ENCODE results near the gene CAMSAP1. TPM values are rescaled to one million over a fixed set of nuclear protein-coding genes. Genes with fewer than 3 reads are reported as not detected.

The CAMSAP1 gene
- total and polyA plus RNA-seq, 2 experiments from 2014 or later, result 2.8 to 12.4 TPM

DNA sequence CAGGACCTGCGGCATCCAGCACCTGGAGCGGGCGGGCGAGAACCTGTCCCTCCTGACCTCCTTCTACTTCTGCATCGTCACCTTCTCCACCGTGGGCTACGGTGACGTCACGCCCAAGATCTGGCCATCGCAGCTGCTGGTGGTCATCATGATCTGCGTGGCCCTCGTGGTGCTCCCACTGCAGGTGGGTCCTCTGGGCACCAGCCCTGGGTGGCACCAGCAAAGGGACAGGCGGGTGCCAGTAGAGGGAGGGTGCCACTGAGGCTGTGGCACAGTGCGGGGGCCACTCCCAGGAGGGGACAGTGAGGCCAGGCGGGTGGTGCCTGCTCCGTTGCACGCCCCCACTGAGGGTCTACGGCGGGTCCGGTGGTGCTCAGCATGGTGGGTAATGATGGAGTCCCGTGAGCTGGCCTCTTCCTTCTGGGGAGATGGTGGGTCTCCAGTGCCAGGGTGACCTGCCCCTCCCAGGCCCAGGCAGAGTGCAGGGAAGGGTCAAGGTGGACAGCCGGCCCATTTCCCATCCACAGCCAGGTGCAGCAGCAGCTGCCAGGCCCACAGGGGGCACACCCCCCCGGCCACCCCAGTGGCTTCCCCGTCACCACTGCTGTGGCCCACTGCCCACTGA is 147.6 kb downstream of the CAMSAP1 start:
- no peaks in the 10 kb centered on the region for H3K4me1 ChIP-seq (ENCODE audit: insufficient read depth)
- H3K4me3 ChIP-seq, result no peak overlapping the region
- no peaks in the 10 kb centered on the region for H3K36me3 ChIP-seq (ENCODE audit: low read depth)
- no peak for DNase-seq
- H4K20me1 ChIP-seq (ENCODE audit: insufficient read depth), result no peaks in the 10 kb centered on the region
- H3K27ac ChIP-seq, result no peak overlapping the region
- H3K79me2 ChIP-seq (ENCODE audit: insufficient read depth), result no peaks in the 10 kb centered on the region
- no peak overlapping the region for H3K4me2 ChIP-seq (ENCODE audit: unreplicated experiment)
- H3K9ac ChIP-seq, result no peak overlapping the region
- H3F3A ChIP-seq (ENCODE audit: insufficient read depth), result no peaks in the 10 kb centered on the region
- in situ Hi-C loops (cut with MboI), result no loop called here
- no peaks in the 10 kb centered on the region for H3K9me3 ChIP-seq (ENCODE audit: low read depth)
- no peaks in the 10 kb centered on the region for H3K27me3 ChIP-seq (replicated peaks; ENCODE audit: insufficient read depth)
- H3K9me2 ChIP-seq (ENCODE audit: insufficient read depth), result no peaks in the 10 kb centered on the region
- WGBS, 2 experiments (ENCODE audit: low coverage in 1 of 2, low lambda C conversion rate in 2 of 2, missing lambda C conversion rate in 2 of 2), result 78 to 81% methylated on average over 24 of the region's 24 CpGs
- no peak for TF ChIP-seq EZH2 (IDR thresholded peaks at IDR 0.05; ENCODE audit: insufficient read depth, poor library complexity, severe bottlenecking)
- TF ChIP-seq EZH2phosphoT487 (IDR thresholded peaks at IDR 0.05; ENCODE audit: insufficient read depth, low read depth), result no peak
- H2AFZ ChIP-seq, result no peak overlapping the region

GRCh38 chr9:135758870-135759269 is 148.5 kb downstream of the CAMSAP1 start:
- no peak overlapping the region for H2AFZ ChIP-seq

More at GRCh38 chr9:135758870-135759269, 148.5 kb downstream of the CAMSAP1 start:
- no peaks in the 10 kb centered on the region for H3K27me3 ChIP-seq (replicated peaks; ENCODE audit: insufficient read depth)
- no peaks in the 10 kb centered on the region for H4K20me1 ChIP-seq (ENCODE audit: insufficient read depth)
- no peaks in the 10 kb centered on the region for H3K9me2 ChIP-seq (ENCODE audit: insufficient read depth)
- TF ChIP-seq EZH2phosphoT487 (IDR thresholded peaks at IDR 0.05; ENCODE audit: insufficient read depth, low read depth) (no peak), EZH2 (IDR thresholded peaks at IDR 0.05; ENCODE audit: insufficient read depth, poor library complexity, severe bottlenecking) (no peak)
- no peak for DNase-seq
- no peak overlapping the region for H3K9ac ChIP-seq
- in situ Hi-C loops (cut with MboI), result no loop called here
- H3K79me2 ChIP-seq (ENCODE audit: insufficient read depth), result no peaks in the 10 kb centered on the region
- H3K4me2 ChIP-seq (ENCODE audit: unreplicated experiment), result no peak overlapping the region
- H3K27ac ChIP-seq, result no peak overlapping the region
- H3K4me1 ChIP-seq (ENCODE audit: insufficient read depth), result no peaks in the 10 kb centered on the region
- H3K36me3 ChIP-seq (ENCODE audit: low read depth), result no peaks in the 10 kb centered on the region
- H3F3A ChIP-seq (ENCODE audit: insufficient read depth), result no peaks in the 10 kb centered on the region
- H3K4me3 ChIP-seq, result no peak overlapping the region
- WGBS, 2 experiments (ENCODE audit: low coverage in 1 of 2, low lambda C conversion rate in 2 of 2, missing lambda C conversion rate in 2 of 2), result 62 to 68% methylated on average over 10 of the region's 10 CpGs
- no peaks in the 10 kb centered on the region for H3K9me3 ChIP-seq (ENCODE audit: low read depth)

Other genes starting within 250 kb of the CAMSAP1 start
- not detected in 2 replicates for gene LCN9, start 244.2 kb downstream of the CAMSAP1 start, total RNA-seq (2014; rRNA removed; shearing (Covaris generic))
- not detected in 2 replicates for gene LCN9, start 244.2 kb downstream of the CAMSAP1 start, polyA plus RNA-seq (2016; fragmentation: Nextera tagmentation; extraction: Ambion mirVana)
- not detected in 2 replicates for gene SOHLH1, start 208.1 kb downstream of the CAMSAP1 start, total RNA-seq (2014; rRNA removed; shearing (Covaris generic))
- gene SOHLH1, start 208.1 kb downstream of the CAMSAP1 start, polyA plus RNA-seq (2016; fragmentation: Nextera tagmentation; extraction: Ambion mirVana), result not detected in 2 replicates
- gene KCNT1, start 205.4 kb downstream of the CAMSAP1 start, total RNA-seq (2014; rRNA removed; shearing (Covaris generic)), result not detected in 2 replicates
- not detected in 2 replicates for gene KCNT1, start 205.4 kb downstream of the CAMSAP1 start, polyA plus RNA-seq (2016; fragmentation: Nextera tagmentation; extraction: Ambion mirVana)
- 45.9 and 54.3 TPM in 2 replicates for gene UBAC1, start 53.8 kb upstream of the CAMSAP1 start, total RNA-seq (2014; rRNA removed; shearing (Covaris generic))
- gene UBAC1, start 53.8 kb upstream of the CAMSAP1 start, polyA plus RNA-seq (2016; fragmentation: Nextera tagmentation; extraction: Ambion mirVana), result 29.3 and 29.4 TPM in 2 replicates
- 30.7 and 35.9 TPM in 2 replicates for gene NACC2, start 187.7 kb upstream of the CAMSAP1 start, total RNA-seq (2014; rRNA removed; shearing (Covaris generic))
- gene NACC2, start 187.7 kb upstream of the CAMSAP1 start, polyA plus RNA-seq (2016; fragmentation: Nextera tagmentation; extraction: Ambion mirVana), result 5.2 and 5.3 TPM in 2 replicates
- gene TMEM250, start 211.3 kb upstream of the CAMSAP1 start, total RNA-seq (2014; rRNA removed; shearing (Covaris generic)), result 69.7 and 94.0 TPM in 2 replicates
- gene TMEM250, start 211.3 kb upstream of the CAMSAP1 start, polyA plus RNA-seq (2016; fragmentation: Nextera tagmentation; extraction: Ambion mirVana), result 25.2 and 25.9 TPM in 2 replicates

All from GM23248 (cell line).